ENCODE results near the gene ST7L.

- TF ChIP-seq SMAD5 (IDR thresholded peaks at IDR 0.05; ENCODE audit: low read depth) (no peak), ZNF274 (IDR thresholded peaks at IDR 0.05; ENCODE audit: insufficient read depth, insufficient read length) (no peak), EP300 (IDR thresholded peaks at IDR 0.05; ENCODE audit: borderline replicate concordance in 1 of 2, control insufficient read depth in 1 of 2, low read depth in 2 of 2, low read length in 2 of 2) (no peak), MTA2 (IDR thresholded peaks at IDR 0.05; ENCODE audit: low read depth) (no peak)
- TF ChIP-seq, protein P1, sequence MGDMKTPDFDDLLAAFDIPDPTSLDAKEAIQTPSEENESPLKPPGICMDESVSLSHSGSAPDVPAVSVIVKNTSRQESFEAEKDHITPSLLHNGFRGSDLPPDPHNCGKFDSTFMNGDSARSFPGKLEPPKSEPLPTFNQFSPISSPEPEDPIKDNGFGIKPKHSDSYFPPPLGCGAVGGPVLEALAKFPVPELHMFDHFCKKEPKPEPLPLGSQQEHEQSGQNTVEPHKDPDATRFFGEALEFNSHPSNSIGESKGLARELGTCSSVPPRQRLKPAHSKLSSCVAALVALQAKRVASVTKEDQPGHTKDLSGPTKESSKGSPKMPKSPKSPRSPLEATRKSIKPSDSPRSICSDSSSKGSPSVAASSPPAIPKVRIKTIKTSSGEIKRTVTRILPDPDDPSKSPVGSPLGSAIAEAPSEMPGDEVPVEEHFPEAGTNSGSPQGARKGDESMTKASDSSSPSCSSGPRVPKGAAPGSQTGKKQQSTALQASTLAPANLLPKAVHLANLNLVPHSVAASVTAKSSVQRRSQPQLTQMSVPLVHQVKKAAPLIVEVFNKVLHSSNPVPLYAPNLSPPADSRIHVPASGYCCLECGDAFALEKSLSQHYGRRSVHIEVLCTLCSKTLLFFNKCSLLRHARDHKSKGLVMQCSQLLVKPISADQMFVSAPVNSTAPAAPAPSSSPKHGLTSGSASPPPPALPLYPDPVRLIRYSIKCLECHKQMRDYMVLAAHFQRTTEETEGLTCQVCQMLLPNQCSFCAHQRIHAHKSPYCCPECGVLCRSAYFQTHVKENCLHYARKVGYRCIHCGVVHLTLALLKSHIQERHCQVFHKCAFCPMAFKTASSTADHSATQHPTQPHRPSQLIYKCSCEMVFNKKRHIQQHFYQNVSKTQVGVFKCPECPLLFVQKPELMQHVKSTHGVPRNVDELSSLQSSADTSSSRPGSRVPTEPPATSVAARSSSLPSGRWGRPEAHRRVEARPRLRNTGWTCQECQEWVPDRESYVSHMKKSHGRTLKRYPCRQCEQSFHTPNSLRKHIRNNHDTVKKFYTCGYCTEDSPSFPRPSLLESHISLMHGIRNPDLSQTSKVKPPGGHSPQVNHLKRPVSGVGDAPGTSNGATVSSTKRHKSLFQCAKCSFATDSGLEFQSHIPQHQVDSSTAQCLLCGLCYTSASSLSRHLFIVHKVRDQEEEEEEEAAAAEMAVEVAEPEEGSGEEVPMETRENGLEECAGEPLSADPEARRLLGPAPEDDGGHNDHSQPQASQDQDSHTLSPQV (IDR thresholded peaks at IDR 0.05), result no peak
- TF ChIP-seq, protein P2, sequence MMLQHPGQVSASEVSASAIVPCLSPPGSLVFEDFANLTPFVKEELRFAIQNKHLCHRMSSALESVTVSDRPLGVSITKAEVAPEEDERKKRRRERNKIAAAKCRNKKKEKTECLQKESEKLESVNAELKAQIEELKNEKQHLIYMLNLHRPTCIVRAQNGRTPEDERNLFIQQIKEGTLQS (IDR thresholded peaks at IDR 0.05; ENCODE audit: borderline replicate concordance, extremely low read depth, low read depth, low read length), result no peak
These were observed 32.3 kb upstream of the ST7L start for GRCh38 chr1:112651205-112651604.

All from GM12878 (cell line).